ENCODE results near the gene RLF.

The RLF gene

DNA sequence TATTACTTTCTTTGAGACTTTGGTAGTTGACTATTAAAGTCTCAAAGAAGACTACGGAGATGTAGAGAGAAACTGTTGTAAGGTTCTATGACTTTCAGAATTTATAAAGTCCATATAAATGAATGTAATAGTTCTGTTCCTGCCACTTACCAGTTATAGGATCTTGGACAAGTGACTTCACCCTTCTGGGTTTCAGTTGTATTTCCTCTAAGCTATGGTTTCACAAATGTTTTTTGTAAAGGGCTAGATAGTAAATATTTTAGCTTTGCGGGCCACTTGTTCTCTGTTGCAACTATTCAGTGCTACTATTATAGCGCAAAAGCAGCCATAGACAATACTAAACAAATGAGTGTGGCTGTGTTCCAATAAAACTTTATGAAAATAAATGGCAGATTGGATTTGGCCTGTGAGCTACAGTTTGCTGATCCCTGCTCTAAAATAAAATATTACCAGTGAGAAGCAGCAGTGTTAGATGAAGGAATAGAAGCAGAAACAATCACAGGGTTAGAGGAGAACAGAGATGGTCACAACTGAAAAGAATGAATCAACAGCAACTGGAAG, 111.5 kb downstream of the RLF start:
- DNase-seq = no peak

DNA sequence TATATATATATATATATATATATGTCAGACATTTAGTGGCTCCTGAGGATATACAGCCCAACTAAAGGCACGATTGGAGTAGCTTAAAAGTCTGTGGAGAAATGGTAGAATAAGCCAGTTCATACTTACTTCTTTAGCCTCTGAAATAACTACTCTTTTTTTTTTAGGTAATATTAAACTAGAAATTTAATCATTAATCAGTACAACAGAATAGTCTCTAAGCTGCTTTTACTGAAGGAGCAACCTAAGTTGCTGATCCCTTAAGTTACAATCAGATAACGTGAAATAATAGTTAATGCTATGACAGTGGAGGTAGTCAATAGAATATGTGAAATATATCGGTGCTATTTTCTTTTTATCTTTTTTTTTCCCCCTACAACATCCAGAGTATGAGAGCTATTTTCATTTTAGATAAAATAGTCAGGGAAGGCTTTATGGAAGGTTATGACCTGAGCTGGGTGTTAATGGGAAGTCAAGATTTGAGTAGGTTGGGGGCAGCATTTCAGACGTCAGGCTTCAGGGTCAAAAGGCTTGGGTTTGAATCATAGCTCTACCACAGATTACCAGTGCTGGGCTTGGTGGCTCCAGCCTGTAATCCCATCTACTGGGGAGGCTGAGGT, 112.5 kb downstream of the RLF start:
- DNase-seq = no peak

DNA sequence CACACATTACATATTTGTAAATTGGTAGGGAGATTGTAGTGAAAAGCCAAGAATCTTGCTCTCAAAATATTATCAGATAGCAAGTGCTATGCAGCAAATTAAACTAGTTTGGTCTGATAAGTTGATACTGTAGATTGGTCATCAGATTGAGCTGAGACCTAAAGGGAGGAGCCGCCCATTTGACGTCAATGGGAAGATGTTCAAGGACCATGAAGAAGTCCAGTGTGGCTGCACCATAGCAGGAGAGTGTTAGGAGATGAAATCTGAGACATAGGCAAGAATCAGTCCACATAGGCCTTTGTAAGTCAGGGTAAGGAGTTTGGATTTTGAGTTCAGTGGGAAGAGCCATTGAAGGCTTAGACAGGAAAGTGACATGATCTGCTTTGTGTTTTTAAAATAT, 113.1 kb downstream of the RLF start:
- no peak for DNase-seq

DNA sequence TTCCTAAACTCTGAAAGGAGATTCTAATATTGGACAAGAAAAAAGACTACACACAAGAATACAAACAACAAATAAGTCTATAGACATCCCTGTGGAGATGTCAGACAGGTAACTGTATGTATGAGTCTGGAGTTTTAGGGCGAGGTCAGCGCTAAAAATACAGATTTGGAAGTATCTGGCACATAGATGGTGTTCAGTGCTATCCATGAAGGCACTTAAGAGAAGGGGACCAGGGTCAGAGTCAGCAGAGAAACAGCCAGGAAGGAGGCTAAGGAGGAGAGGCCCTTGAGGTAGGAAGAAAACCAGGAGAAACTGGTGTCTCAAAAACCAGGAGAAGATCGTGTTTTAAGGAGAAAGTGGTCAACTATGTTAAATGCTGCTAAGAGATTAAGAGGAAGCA, 114.9 kb downstream of the RLF start:
- DNase-seq = no peak

DNA sequence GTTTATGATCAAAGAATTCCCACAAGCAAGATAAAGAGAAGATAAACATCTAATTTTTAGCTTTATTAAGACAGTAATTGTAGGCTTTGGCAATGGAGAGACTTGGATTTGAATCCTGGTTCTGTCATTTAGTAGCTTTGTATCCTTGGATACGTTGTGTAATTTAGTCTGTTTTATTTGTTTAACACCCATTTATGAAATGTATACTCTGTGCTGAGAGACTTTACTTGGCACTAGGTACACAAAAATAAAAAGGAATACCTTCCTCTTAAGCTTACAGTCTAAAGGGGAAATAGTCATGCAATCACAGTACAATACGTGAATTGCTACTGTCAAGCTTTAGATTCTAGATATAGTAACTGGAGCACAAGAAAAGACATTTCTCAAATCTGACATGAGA, 120.7 kb downstream of the RLF start:
- DNase-seq = no peak

Data from nucleus accumbens (tissue), 56 donors.